ENCODE data around the gene CAMK1. TPM values are rescaled to one million over a fixed set of nuclear protein-coding genes. Genes with fewer than 3 reads are reported as not detected.

The CAMK1 gene
- total RNA-seq, 1 donor from 2014 or later = 8.2 TPM

GRCh38 chr3:9745521-9745920, 24.2 kb downstream of the CAMK1 start:
- peaks cover 13% of the 10 kb centered on the region for H3K27me3 Mint-ChIP-seq (ENCODE audit: unreplicated experiment)
- H3K36me3 Mint-ChIP-seq (ENCODE audit: unreplicated experiment) = no peaks in the 10 kb centered on the region
- no peak for DNase-seq
- H3K4me1 Mint-ChIP-seq (ENCODE audit: low read depth, unreplicated experiment) = peaks cover 5% of the 10 kb centered on the region
- H3K27ac Mint-ChIP-seq (ENCODE audit: unreplicated experiment) = no peak overlapping the region
- H3K9me3 Mint-ChIP-seq (ENCODE audit: unreplicated experiment) = peaks cover 13% of the 10 kb centered on the region
- no peak overlapping the region for H3K4me3 Mint-ChIP-seq (ENCODE audit: unreplicated experiment)
- TF ChIP-seq CTCF (IDR thresholded peaks at IDR 0.05; ENCODE audit: partially characterized antibody, unreplicated experiment) = no peak

- DNase-seq = no peak
- Mint-ChIP-seq H3K27ac (ENCODE audit: unreplicated experiment) (no peak overlapping the region), H3K4me1 (ENCODE audit: low read depth, unreplicated experiment) (no peaks in the 10 kb centered on the region), H3K4me3 (ENCODE audit: unreplicated experiment) (no peak overlapping the region), H3K27me3 (ENCODE audit: unreplicated experiment) (peaks cover 6% of the 10 kb centered on the region), H3K9me3 (ENCODE audit: unreplicated experiment) (peaks cover 6% of the 10 kb centered on the region), H3K36me3 (ENCODE audit: unreplicated experiment) (no peaks in the 10 kb centered on the region)
- no peak for TF ChIP-seq CTCF (IDR thresholded peaks at IDR 0.05; ENCODE audit: partially characterized antibody, unreplicated experiment)
Measured at GRCh38 chr3:9744162-9744561, 25.6 kb downstream of the CAMK1 start.

GRCh38 chr3:9743548-9743947, 26.2 kb downstream of the CAMK1 start:
- Mint-ChIP-seq H3K4me1 (ENCODE audit: low read depth, unreplicated experiment) (no peaks in the 10 kb centered on the region), H3K27ac (ENCODE audit: unreplicated experiment) (no peak overlapping the region), H3K9me3 (ENCODE audit: unreplicated experiment) (peaks cover under 1% of the 10 kb centered on the region), H3K27me3 (ENCODE audit: unreplicated experiment) (peaks cover 4% of the 10 kb centered on the region), H3K4me3 (ENCODE audit: unreplicated experiment) (no peak overlapping the region), H3K36me3 (ENCODE audit: unreplicated experiment) (peaks cover 5% of the 10 kb centered on the region)
- DNase-seq = no peak
- TF ChIP-seq CTCF (IDR thresholded peaks at IDR 0.05; ENCODE audit: partially characterized antibody, unreplicated experiment) = no peak

- no peak overlapping the region for H3K4me3 Mint-ChIP-seq (ENCODE audit: unreplicated experiment)
- H3K27ac Mint-ChIP-seq (ENCODE audit: unreplicated experiment) = no peak overlapping the region
Measured at GRCh38 chr3:9742560-9742959, 27.2 kb downstream of the CAMK1 start.

GRCh38 chr3:9739181-9739580, 30.6 kb downstream of the CAMK1 start:
- Mint-ChIP-seq H3K4me3 (ENCODE audit: unreplicated experiment) (no peak overlapping the region), H3K9me3 (ENCODE audit: unreplicated experiment) (no peaks in the 10 kb centered on the region), H3K36me3 (ENCODE audit: unreplicated experiment) (peaks cover 5% of the 10 kb centered on the region)

More at GRCh38 chr3:9742560-9742959, 27.2 kb downstream of the CAMK1 start:
- DNase-seq = no peak
- peaks cover 2% of the 10 kb centered on the region for H3K27me3 Mint-ChIP-seq (ENCODE audit: unreplicated experiment)
- H3K36me3 Mint-ChIP-seq (ENCODE audit: unreplicated experiment) = peaks cover 5% of the 10 kb centered on the region
- H3K4me1 Mint-ChIP-seq (ENCODE audit: low read depth, unreplicated experiment) = no peaks in the 10 kb centered on the region
- no peak for TF ChIP-seq CTCF (IDR thresholded peaks at IDR 0.05; ENCODE audit: partially characterized antibody, unreplicated experiment)
- no peaks in the 10 kb centered on the region for H3K9me3 Mint-ChIP-seq (ENCODE audit: unreplicated experiment)

More at GRCh38 chr3:9739181-9739580, 30.6 kb downstream of the CAMK1 start:
- no peaks in the 10 kb centered on the region for H3K4me1 Mint-ChIP-seq (ENCODE audit: low read depth, unreplicated experiment)
- DNase-seq = no peak
- no peak overlapping the region for H3K27ac Mint-ChIP-seq (ENCODE audit: unreplicated experiment)
- TF ChIP-seq CTCF (IDR thresholded peaks at IDR 0.05; ENCODE audit: partially characterized antibody, unreplicated experiment) = no peak
- H3K27me3 Mint-ChIP-seq (ENCODE audit: unreplicated experiment) = peaks cover 4% of the 10 kb centered on the region

Data from glutamatergic neuron (in vitro differentiated cells).